Measurements from ENCODE around the gene IL18RAP. TPM values are rescaled to one million over a fixed set of nuclear protein-coding genes. Genes with fewer than 3 reads are reported as not detected.

The IL18RAP gene
- total and polyA plus RNA-seq, 7 donors = 0.04 to 0.45 (median 0.12) TPM

DNA sequence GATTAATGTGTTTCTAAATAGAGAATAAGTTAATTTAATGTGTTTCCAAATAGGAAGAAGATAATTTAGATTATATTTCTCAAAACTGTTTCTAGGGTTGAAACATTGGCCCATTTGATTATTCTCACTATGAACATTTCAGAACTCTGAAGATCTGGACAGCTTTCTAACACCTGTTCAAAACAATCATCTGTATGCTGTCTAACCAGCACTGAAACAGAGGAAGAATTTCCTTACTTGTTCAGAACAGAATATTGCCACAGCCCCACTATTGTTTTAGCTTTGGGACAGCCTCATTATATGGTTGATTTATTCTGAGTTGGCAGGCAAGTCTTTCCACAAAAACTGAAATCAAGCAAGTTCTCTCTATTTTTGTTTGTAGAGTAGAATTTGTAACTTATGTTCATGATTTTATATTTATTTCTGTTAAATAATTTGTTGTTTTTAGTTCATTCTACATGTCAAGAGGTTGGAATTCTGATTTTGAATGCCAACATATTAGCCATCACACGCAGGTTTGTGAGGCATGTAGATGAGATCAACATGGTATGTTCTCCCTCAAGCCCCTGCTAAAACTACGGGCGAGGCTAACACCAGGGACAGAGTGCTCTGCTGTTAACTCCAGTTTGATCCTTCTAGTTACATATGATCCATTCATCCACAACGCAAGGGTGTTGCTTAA lies 11.2 kb downstream of the IL18RAP start:
- Histone ChIP-seq H3K27me3 (ENCODE audit: insufficient read depth in 3 of 3, low read length in 2 of 3) (no peaks in the 10 kb centered on the region), H3K36me3 (ENCODE audit: insufficient read depth in 1 of 2, low read depth in 1 of 2) (no peaks in the 10 kb centered on the region), H3K9me3 (no peaks in the 10 kb centered on the region), H3K4me1 (no peaks in the 10 kb centered on the region), H3K27ac (no peak overlapping the region), H3K4me3 (no peak overlapping the region)
- WGBS, 3 donors = 44 to 61% (median 50%) methylated on average over 4 of the region's 4 CpGs
- DNase-seq (no peak), ATAC-seq (no peak)
- TF ChIP-seq, protein P1, sequence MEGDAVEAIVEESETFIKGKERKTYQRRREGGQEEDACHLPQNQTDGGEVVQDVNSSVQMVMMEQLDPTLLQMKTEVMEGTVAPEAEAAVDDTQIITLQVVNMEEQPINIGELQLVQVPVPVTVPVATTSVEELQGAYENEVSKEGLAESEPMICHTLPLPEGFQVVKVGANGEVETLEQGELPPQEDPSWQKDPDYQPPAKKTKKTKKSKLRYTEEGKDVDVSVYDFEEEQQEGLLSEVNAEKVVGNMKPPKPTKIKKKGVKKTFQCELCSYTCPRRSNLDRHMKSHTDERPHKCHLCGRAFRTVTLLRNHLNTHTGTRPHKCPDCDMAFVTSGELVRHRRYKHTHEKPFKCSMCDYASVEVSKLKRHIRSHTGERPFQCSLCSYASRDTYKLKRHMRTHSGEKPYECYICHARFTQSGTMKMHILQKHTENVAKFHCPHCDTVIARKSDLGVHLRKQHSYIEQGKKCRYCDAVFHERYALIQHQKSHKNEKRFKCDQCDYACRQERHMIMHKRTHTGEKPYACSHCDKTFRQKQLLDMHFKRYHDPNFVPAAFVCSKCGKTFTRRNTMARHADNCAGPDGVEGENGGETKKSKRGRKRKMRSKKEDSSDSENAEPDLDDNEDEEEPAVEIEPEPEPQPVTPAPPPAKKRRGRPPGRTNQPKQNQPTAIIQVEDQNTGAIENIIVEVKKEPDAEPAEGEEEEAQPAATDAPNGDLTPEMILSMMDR (IDR thresholded peaks at IDR 0.05) = no peak
- intact Hi-C loops (cut with DNase I) = no loop called here

GRCh38 chr2:102434655-102435381 lies 11.9 kb downstream of the IL18RAP start:
- no peaks in the 10 kb centered on the region for H3K4me1 ChIP-seq
- no peak overlapping the region for H3K27ac ChIP-seq
- DNase-seq (no peak), ATAC-seq (no peak)
- H3K9me3 ChIP-seq = no peaks in the 10 kb centered on the region
- TF ChIP-seq, protein P1 (IDR thresholded peaks at IDR 0.05) = no peak
- H3K27me3 ChIP-seq (ENCODE audit: insufficient read depth in 3 of 3, low read length in 2 of 3) = no peaks in the 10 kb centered on the region
- WGBS, 3 donors = 89 to 93% (median 92%) methylated on average over 2 of the region's 2 CpGs
- no peaks in the 10 kb centered on the region for H3K36me3 ChIP-seq (ENCODE audit: insufficient read depth in 1 of 2, low read depth in 1 of 2)
- no peak overlapping the region for H3K4me3 ChIP-seq
- intact Hi-C loops (cut with DNase I) = no loop called here

DNA sequence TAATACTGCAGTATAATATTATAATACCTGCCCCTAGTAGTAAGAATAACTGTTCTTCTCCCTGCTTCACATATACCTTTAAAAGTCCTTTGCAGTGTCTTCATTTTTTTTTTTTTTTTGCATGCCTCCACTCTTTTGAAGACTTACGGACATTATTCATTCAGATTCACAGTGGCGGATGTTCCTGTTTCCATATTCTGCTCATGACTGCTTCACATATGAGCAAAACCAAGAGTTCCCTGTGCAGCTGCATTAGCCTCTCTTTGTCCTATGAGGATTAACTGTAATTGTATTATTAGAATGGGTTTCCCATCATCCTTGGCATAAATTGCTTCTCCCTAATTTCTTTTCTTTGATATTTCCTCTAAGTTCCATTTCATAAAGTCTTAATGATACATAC lies 12.8 kb downstream of the IL18RAP start:
- no peaks in the 10 kb centered on the region for H3K27me3 ChIP-seq (ENCODE audit: insufficient read depth in 3 of 3, low read length in 2 of 3)
- no peaks in the 10 kb centered on the region for H3K4me1 ChIP-seq
- no peaks in the 10 kb centered on the region for H3K9me3 ChIP-seq
- H3K27ac ChIP-seq = no peak overlapping the region
- DNase-seq (no peak), ATAC-seq (no peak)
- TF ChIP-seq, protein P1 (IDR thresholded peaks at IDR 0.05) = no peak
- intact Hi-C loops (cut with DNase I) = no loop called here
- H3K36me3 ChIP-seq (ENCODE audit: insufficient read depth in 1 of 2, low read depth in 1 of 2) = no peaks in the 10 kb centered on the region
- WGBS, 3 donors = 79 to 93% (median 88%) methylated on average over 2 of the region's 2 CpGs
- H3K4me3 ChIP-seq = no peak overlapping the region

DNA sequence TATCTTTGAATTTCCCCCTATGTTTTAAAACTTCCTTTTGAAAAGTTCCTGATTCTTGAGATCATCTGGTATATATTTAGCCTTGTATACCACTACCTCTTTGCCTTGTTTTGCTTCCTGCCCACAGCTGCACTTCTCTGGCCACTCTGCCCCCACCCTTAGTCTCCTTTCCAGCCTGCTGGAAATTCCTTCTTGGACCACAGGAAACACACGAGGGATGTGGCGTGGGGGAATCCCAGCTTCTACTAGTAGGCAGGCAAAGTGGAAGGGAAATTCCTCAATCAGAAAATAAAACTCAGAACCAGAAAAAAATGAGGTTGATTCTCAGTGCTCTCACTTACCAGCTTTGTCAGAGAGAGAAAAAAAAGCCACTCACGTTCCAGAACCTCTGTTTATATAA lies 13.4 kb downstream of the IL18RAP start:
- intact Hi-C loops (cut with DNase I) = no loop called here
- no peak for DNase-seq
- WGBS, 3 donors = 24 to 27% (median 27%) methylated on average over 3 of the region's 3 CpGs
- H3K4me3 ChIP-seq = no peak overlapping the region
- TF ChIP-seq, protein P1 (IDR thresholded peaks at IDR 0.05) = no peak
- no peaks in the 10 kb centered on the region for H3K36me3 ChIP-seq (ENCODE audit: insufficient read depth in 1 of 2, low read depth in 1 of 2)
- H3K27me3 ChIP-seq (ENCODE audit: insufficient read depth in 3 of 3, low read length in 2 of 3) = no peaks in the 10 kb centered on the region
- no peak for ATAC-seq
- no peak overlapping the region for H3K27ac ChIP-seq
- H3K4me1 ChIP-seq = no peaks in the 10 kb centered on the region
- H3K9me3 ChIP-seq = no peaks in the 10 kb centered on the region

All from psoas muscle (tissue), 8 donors.